SU-DHL-6 (cell line): ENCODE measurements around the gene COL4A1.

Source experiments
- CTCF ChIP-seq: fragments of 200-600 bp; sonication (generic); IDR thresholded peaks from one replicate; pipeline ENCODE4 v1.5.1; 2017; ENCODE audit warnings: antibody characterized with exemption, mild to moderate bottlenecking, low read length, moderate library complexity; ENCODE audit not compliant: insufficient read depth, poor library complexity, severe bottlenecking
- EZH2phosphoT487 ChIP-seq: fragments of 200-600 bp; sonication (generic), shearing (Covaris generic); conservative IDR thresholded peaks from 2 replicates; pipeline ENCODE4 v1.6.1; 2018; ENCODE audit warnings: mild to moderate bottlenecking, antibody characterized with exemption, low read length, moderate library complexity, mixed read lengths

GRCh38 chr13:110162866-110163658 lies 143.9 kb downstream of the COL4A1 start:
- no peak for TF ChIP-seq CTCF
- no peak for TF ChIP-seq EZH2phosphoT487
